Measurements from ENCODE around the gene TOMM7. TPM values are rescaled to one million over a fixed set of nuclear protein-coding genes. Genes with fewer than 3 reads are reported as not detected.
"Not testable (repeated sequence)": the region's sequence is repeated elsewhere in the genome, so short reads cannot be mapped to it uniquely, and the experiment has no call there.

Gene TOMM7
- total RNA-seq, 1 experiment from 2014 or later = 295 TPM

- in situ Hi-C loops (cut with HindIII; ENCODE audit: low pct_unique_long_range_greater_than_20kb, low sequenced_read_pairs); H3K27me3 ChIP-seq (ENCODE audit: control insufficient read depth, insufficient read depth, low read length); ATAC-seq; H3K4me1 ChIP-seq (ENCODE audit: control insufficient read depth, insufficient read depth, low read length); H3K4me3 ChIP-seq (ENCODE audit: low read depth in 2 of 2, low read length in 2 of 2); H3K9me3 ChIP-seq (ENCODE audit: control insufficient read depth, insufficient read depth, low read depth, low read length); DNase-seq (ENCODE audit: low read depth, low spot score); intact Hi-C loops (cut with micrococcal nuclease; ENCODE audit: unreplicated experiment); BruUV-seq (replicated peaks); H3K27ac ChIP-seq (ENCODE audit: low read length); CTCF ChIA-PET; H3K36me3 ChIP-seq (ENCODE audit: control insufficient read depth, insufficient read depth, low read length): not testable (repeated sequence)
- POLR2A ChIA-PET = interaction anchor here (0.5 kb wide), 1 partner anchor 20 kb away, joined by 8 read pairs; no protein-coding TSS in a partner anchor
These were observed 32.0 kb downstream of the TOMM7 start for GRCh38 chr7:22790640-22791039.

DNA sequence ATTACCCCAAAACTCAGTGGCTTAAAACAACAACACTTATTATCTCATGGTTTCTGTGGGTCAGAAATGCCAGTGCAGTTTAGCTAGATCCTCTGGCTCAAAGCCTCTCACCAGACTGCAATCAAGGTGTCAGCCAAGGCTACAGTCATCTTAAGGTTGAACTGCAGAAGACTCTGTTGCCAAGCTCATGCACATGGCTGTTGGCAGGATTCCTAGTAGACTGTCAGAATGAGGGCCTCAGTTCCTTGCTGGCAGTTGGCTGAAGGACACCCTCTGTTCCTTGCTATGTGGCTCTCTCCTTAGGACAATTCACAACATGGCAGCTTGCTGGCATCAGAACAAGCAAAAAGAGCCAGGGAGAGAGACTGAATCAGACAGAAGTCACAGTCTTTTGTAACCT, 34.7 kb downstream of the TOMM7 start:
- Histone ChIP-seq H3K27me3 (ENCODE audit: control insufficient read depth, insufficient read depth, low read length) (no peaks in the 10 kb centered on the region), H3K4me1 (ENCODE audit: control insufficient read depth, insufficient read depth, low read length) (no peaks in the 10 kb centered on the region), H3K36me3 (ENCODE audit: control insufficient read depth, insufficient read depth, low read length) (no peaks in the 10 kb centered on the region), H3K27ac (ENCODE audit: low read length) (no peak overlapping the region), H3K9me3 (ENCODE audit: control insufficient read depth, insufficient read depth, low read depth, low read length) (no peaks in the 10 kb centered on the region), H3K4me3 (ENCODE audit: low read depth in 2 of 2, low read length in 2 of 2) (no peak overlapping the region)
- ChIA-PET POLR2A (interaction anchor here (0.7 kb wide), 1 partner anchor 64 kb away, joined by 14 read pairs; no protein-coding TSS in a partner anchor), CTCF (no interaction called here)
- BruUV-seq (replicated peaks) = no TSS peak
- intact Hi-C loops (cut with micrococcal nuclease; ENCODE audit: unreplicated experiment) = no loop called here
- DNase-seq (ENCODE audit: low read depth, low spot score) (no peak), ATAC-seq (no peak)
- in situ Hi-C loops (cut with HindIII; ENCODE audit: low pct_unique_long_range_greater_than_20kb, low sequenced_read_pairs) = no loop called here
- no peak for TF ChIP-seq POLR2AphosphoS5 (IDR thresholded peaks at IDR 0.05; ENCODE audit: low read depth, low read length)

- POLR2A ChIA-PET = no interaction called here
- in situ Hi-C loops (cut with HindIII; ENCODE audit: low pct_unique_long_range_greater_than_20kb, low sequenced_read_pairs) (no loop called here), intact Hi-C loops (cut with micrococcal nuclease; ENCODE audit: unreplicated experiment) (no loop called here)
- Histone ChIP-seq H3K27me3 (ENCODE audit: control insufficient read depth, insufficient read depth, low read length) (no peaks in the 10 kb centered on the region), H3K4me3 (ENCODE audit: low read depth in 2 of 2, low read length in 2 of 2) (no peak overlapping the region), H3K9me3 (ENCODE audit: control insufficient read depth, insufficient read depth, low read depth, low read length) (no peaks in the 10 kb centered on the region), H3K27ac (ENCODE audit: low read length) (peak overlapping the region; percentile 10; the same call in 1 of the 2 replicates), H3K4me1 (ENCODE audit: control insufficient read depth, insufficient read depth, low read length) (no peaks in the 10 kb centered on the region), H3K36me3 (ENCODE audit: control insufficient read depth, insufficient read depth, low read length) (no peaks in the 10 kb centered on the region)
- BruUV-seq (replicated peaks) = no TSS peak
- CTCF ChIA-PET = interaction anchor here (0.6 kb wide), 2 partner anchors 60 to 81 kb away, joined by 4 to 8 read pairs; no protein-coding TSS in a partner anchor
- ATAC-seq (peak; percentile 23; the same call in 1 of the 2 replicates), DNase-seq (ENCODE audit: low read depth, low spot score) (no peak)
- TF ChIP-seq TCF7L2 (IDR thresholded peaks at IDR 0.05; ENCODE audit: low read depth, low read length) (0 out of 2 replicates have a peak, but pooled peaks have one; percentile 38), CTCF (IDR thresholded peaks at IDR 0.05) (no peak), REST (IDR thresholded peaks at IDR 0.05; ENCODE audit: insufficient read depth in 1 of 2, low read depth in 2 of 2, low read length in 1 of 2) (no peak)
These were observed 36.2 kb downstream of the TOMM7 start for GRCh38 chr7:22786290-22786932.

All from Panc1 (cell line).